ENCODE results near the gene QKI.

DNA sequence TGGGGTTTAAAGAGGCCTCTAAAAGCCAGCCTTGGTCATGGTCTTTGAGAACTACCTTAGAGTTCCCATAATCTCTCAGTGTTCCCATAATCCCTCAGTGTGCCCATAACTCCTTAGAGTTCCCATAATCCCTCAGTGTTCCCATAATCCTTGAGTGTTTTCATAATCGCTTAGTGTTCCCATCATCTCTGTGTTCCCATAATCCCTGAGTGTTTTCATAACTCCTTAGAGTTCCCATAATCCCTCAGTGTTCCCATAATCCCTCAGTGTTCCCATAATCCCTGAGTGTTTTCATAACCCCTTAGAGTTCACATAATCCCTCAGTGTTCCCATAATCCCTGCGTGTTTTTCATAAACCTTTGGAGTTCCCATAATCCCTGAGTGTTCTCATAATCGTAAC, 199.2 kb downstream of the QKI start:
- TF ChIP-seq, protein P1, sequence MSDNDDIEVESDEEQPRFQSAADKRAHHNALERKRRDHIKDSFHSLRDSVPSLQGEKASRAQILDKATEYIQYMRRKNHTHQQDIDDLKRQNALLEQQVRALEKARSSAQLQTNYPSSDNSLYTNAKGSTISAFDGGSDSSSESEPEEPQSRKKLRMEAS (IDR thresholded peaks at IDR 0.05) = no peak
- TF ChIP-seq TEAD4 (IDR thresholded peaks at IDR 0.05) = no peak
- TF ChIP-seq CEBPB (IDR thresholded peaks at IDR 0.05) = no peak
- TF ChIP-seq, protein P2, sequence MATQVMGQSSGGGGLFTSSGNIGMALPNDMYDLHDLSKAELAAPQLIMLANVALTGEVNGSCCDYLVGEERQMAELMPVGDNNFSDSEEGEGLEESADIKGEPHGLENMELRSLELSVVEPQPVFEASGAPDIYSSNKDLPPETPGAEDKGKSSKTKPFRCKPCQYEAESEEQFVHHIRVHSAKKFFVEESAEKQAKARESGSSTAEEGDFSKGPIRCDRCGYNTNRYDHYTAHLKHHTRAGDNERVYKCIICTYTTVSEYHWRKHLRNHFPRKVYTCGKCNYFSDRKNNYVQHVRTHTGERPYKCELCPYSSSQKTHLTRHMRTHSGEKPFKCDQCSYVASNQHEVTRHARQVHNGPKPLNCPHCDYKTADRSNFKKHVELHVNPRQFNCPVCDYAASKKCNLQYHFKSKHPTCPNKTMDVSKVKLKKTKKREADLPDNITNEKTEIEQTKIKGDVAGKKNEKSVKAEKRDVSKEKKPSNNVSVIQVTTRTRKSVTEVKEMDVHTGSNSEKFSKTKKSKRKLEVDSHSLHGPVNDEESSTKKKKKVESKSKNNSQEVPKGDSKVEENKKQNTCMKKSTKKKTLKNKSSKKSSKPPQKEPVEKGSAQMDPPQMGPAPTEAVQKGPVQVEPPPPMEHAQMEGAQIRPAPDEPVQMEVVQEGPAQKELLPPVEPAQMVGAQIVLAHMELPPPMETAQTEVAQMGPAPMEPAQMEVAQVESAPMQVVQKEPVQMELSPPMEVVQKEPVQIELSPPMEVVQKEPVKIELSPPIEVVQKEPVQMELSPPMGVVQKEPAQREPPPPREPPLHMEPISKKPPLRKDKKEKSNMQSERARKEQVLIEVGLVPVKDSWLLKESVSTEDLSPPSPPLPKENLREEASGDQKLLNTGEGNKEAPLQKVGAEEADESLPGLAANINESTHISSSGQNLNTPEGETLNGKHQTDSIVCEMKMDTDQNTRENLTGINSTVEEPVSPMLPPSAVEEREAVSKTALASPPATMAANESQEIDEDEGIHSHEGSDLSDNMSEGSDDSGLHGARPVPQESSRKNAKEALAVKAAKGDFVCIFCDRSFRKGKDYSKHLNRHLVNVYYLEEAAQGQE (IDR thresholded peaks at IDR 0.05; ENCODE audit: low read depth) = no peak
- no peak for TF ChIP-seq TAF1 (IDR thresholded peaks at IDR 0.05; ENCODE audit: low read depth)
- no peak for TF ChIP-seq EP300 (IDR thresholded peaks at IDR 0.05; ENCODE audit: borderline replicate concordance)
- TF ChIP-seq YY1 (IDR thresholded peaks at IDR 0.05; ENCODE audit: low read depth) = no peak
- TF ChIP-seq RAD21 (IDR thresholded peaks at IDR 0.05; ENCODE audit: low read depth) = no peak
- TF ChIP-seq EGR1 (IDR thresholded peaks at IDR 0.05) = no peak
- TF ChIP-seq, protein P3, sequence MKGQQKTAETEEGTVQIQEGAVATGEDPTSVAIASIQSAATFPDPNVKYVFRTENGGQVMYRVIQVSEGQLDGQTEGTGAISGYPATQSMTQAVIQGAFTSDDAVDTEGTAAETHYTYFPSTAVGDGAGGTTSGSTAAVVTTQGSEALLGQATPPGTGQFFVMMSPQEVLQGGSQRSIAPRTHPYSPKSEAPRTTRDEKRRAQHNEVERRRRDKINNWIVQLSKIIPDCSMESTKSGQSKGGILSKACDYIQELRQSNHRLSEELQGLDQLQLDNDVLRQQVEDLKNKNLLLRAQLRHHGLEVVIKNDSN (IDR thresholded peaks at IDR 0.05) = no peak
- TF ChIP-seq CREB1 (IDR thresholded peaks at IDR 0.05; ENCODE audit: low read depth) = no peak
- no peak for TF ChIP-seq NFIC (IDR thresholded peaks at IDR 0.05)
- no peak for TF ChIP-seq ZBTB7A (IDR thresholded peaks at IDR 0.05; ENCODE audit: low read depth)
- TF ChIP-seq FOXM1 (IDR thresholded peaks at IDR 0.05; ENCODE audit: borderline replicate concordance, low read depth) = no peak
